ENCODE results near the gene LHPP.

The LHPP gene

GRCh38 chr10:124522933-124523871, 61.6 kb downstream of the LHPP start:
- no peak for DNase-seq

- DNase-seq, result no peak
These were observed 62.3 kb downstream of the LHPP start for GRCh38 chr10:124523901-124524300.

GRCh38 chr10:124524991-124525653, 63.5 kb downstream of the LHPP start:
- no peak for DNase-seq

GRCh38 chr10:124525751-124526600, 64.4 kb downstream of the LHPP start:
- no peak for DNase-seq

GRCh38 chr10:124526621-124527267, 65.1 kb downstream of the LHPP start:
- no peak for DNase-seq

- no peak for DNase-seq
These were observed 66.3 kb downstream of the LHPP start for GRCh38 chr10:124527874-124528395.

- no peak for DNase-seq
These were observed 68.1 kb downstream of the LHPP start for GRCh38 chr10:124529661-124530214.

GRCh38 chr10:124530215-124530665, 68.6 kb downstream of the LHPP start:
- DNase-seq, result peak; percentile 79

- DNase-seq, result no peak
These were observed 69.2 kb downstream of the LHPP start for GRCh38 chr10:124530816-124531215.

- DNase-seq, result no peak
These were observed 70.6 kb downstream of the LHPP start for GRCh38 chr10:124532106-124532641.

GRCh38 chr10:124532788-124533187, 71.2 kb downstream of the LHPP start:
- DNase-seq, result no peak

GRCh38 chr10:124533266-124533665, 71.6 kb downstream of the LHPP start:
- no peak for DNase-seq

- DNase-seq, result no peak
These were observed 72.7 kb downstream of the LHPP start for GRCh38 chr10:124534231-124534798.

- DNase-seq, result no peak
These were observed 73.4 kb downstream of the LHPP start for GRCh38 chr10:124534826-124535601.

GRCh38 chr10:124535731-124536495, 74.3 kb downstream of the LHPP start:
- no peak for DNase-seq

GRCh38 chr10:124536496-124537050, 75.0 kb downstream of the LHPP start:
- no peak for DNase-seq

GRCh38 chr10:124537166-124537725, 75.6 kb downstream of the LHPP start:
- DNase-seq, result no peak

GRCh38 chr10:124537891-124538290, 76.3 kb downstream of the LHPP start:
- DNase-seq, result no peak

- no peak for DNase-seq
These were observed 77.1 kb downstream of the LHPP start for GRCh38 chr10:124538706-124539105.

All from activated CD4-positive, alpha-beta T cell treated with anti-CD3 and anti-CD28 coated beads for 1 hour (primary cell).